H1 (cell line): ENCODE measurements around the gene FBXL5. TPM values are rescaled to one million over a fixed set of nuclear protein-coding genes. Genes with fewer than 3 reads are reported as not detected.
A peak's percentile ranks its signal among the peaks of the same experiment; 100 is the strongest.

Experiments used
- ASH2L ChIP-seq: fragments of 200-600, 300-600 bp; sonication (generic); IDR thresholded peaks from one replicate; pipeline ENCODE4 v1.7.1; 2017; ENCODE audit warnings: low read length
- BACH1 ChIP-seq: IDR thresholded peaks from 2 replicates; pipeline ENCODE4 v1.6.1; 2012; ENCODE audit warnings: low read length, improper control_type of control experiment
- BRCA1 ChIP-seq: IDR thresholded peaks from 2 replicates; pipeline ENCODE4 v1.6.1; 2012; ENCODE audit warnings: low read depth, low read length, improper control_type of control experiment
- CBX8 ChIP-seq: fragments of 300-800, 300-1000 bp; sonication (generic); IDR thresholded peaks from 2 replicates; pipeline ENCODE4 v1.7.1; 2016; ENCODE audit warnings: low read depth, low read length, borderline replicate concordance
- CEBPB ChIP-seq: IDR thresholded peaks from 2 replicates; pipeline ENCODE4 v1.6.1; 2012; ENCODE audit warnings: low read depth, low read length
- CHD1 ChIP-seq: IDR thresholded peaks from 2 replicates; pipeline ENCODE4 v1.6.1; 2012; ENCODE audit warnings: low read depth, low read length, improper control_type of control experiment
- EGR1 ChIP-seq: IDR thresholded peaks from 2 replicates; pipeline ENCODE4 v1.6.1; 2011; ENCODE audit warnings: low read depth, low read length, borderline replicate concordance
- GTF2F1 ChIP-seq: IDR thresholded peaks from 2 replicates; pipeline ENCODE4 v1.6.1; 2012; ENCODE audit warnings: low read depth, low read length, improper control_type of control experiment, borderline replicate concordance
- HDAC2 ChIP-seq, 2 experiments: fragments of 300-600 bp in 1 of 2; sonication (generic) in 1 of 2; IDR thresholded peaks; 2 replicates each; pipeline ENCODE4 v1.6.1; 2011 to 2012; ENCODE audit warnings: low read depth in 2 of 2, low read length in 2 of 2, mild to moderate bottlenecking in 2 of 2, moderate library complexity in 2 of 2, borderline replicate concordance in 1 of 2, inconsistent platforms in 1 of 2
- HDAC6 ChIP-seq: IDR thresholded peaks from one replicate; pipeline ENCODE4 v1.7.1; 2012; ENCODE audit warnings: low read depth, mild to moderate bottlenecking, inconsistent platforms, low read length, moderate library complexity
- JUND ChIP-seq: IDR thresholded peaks from 2 replicates; pipeline ENCODE4 v1.6.1; 2011; ENCODE audit warnings: mild to moderate bottlenecking, improper control_type of control experiment, low read length
- KDM4A ChIP-seq: IDR thresholded peaks from one replicate; pipeline ENCODE4 v1.7.1; 2012; ENCODE audit warnings: low read depth, mild to moderate bottlenecking, moderate library complexity, low read length, inconsistent platforms; ENCODE audit not compliant: severe bottlenecking
- KDM5A ChIP-seq: fragments of 200-600 bp; IDR thresholded peaks from 2 replicates; pipeline ENCODE4 v1.7.1; 2012; ENCODE audit warnings: mild to moderate bottlenecking, low read length, inconsistent platforms, mixed read lengths
- POLR2A ChIP-seq, 2 experiments: IDR thresholded peaks; 1 replicate in 1 of 2; 2 replicates in 1 of 2; pipeline ENCODE4 v1.6.1; 2011; ENCODE audit warnings: low read depth in 2 of 2, low read length in 2 of 2, mild to moderate bottlenecking in 2 of 2; ENCODE audit errors: control extremely low read depth in 1 of 2
- POLR2AphosphoS5 ChIP-seq: IDR thresholded peaks from 2 replicates; pipeline ENCODE4 v1.6.1; 2011; ENCODE audit warnings: low read depth, low read length
- POU5F1 ChIP-seq: IDR thresholded peaks from 2 replicates; pipeline ENCODE4 v1.6.1; 2011; ENCODE audit warnings: low read depth, mild to moderate bottlenecking, low read length, moderate library complexity
- RXRA ChIP-seq: IDR thresholded peaks from 2 replicates; pipeline ENCODE4 v1.6.1; 2011; ENCODE audit warnings: low read depth, mild to moderate bottlenecking, low read length, moderate library complexity; ENCODE audit not compliant: insufficient read depth
- SAP30 ChIP-seq: fragments of 300-600 bp; sonication (generic); IDR thresholded peaks from 2 replicates; pipeline ENCODE4 v1.7.1; 2012; ENCODE audit warnings: low read length, moderate library complexity, mild to moderate bottlenecking, inconsistent platforms; ENCODE audit not compliant: insufficient read depth, insufficient replicate concordance
- SIN3A ChIP-seq, 2 experiments: IDR thresholded peaks in 1 of 2; conservative IDR thresholded peaks in 1 of 2; 2 replicates each; pipeline ENCODE4 v1.6.1; 2011 to 2012; ENCODE audit warnings: low read length in 2 of 2, improper control_type of control experiment in 1 of 2, low read depth in 1 of 2, mild to moderate bottlenecking in 1 of 2
- SIX5 ChIP-seq: IDR thresholded peaks from 2 replicates; pipeline ENCODE4 v1.6.1; 2011; ENCODE audit warnings: mild to moderate bottlenecking, low read depth, low read length
- SP2 ChIP-seq: IDR thresholded peaks from 2 replicates; pipeline ENCODE4 v1.6.1; 2012; ENCODE audit warnings: mild to moderate bottlenecking, low read length, inconsistent platforms
- SUZ12 ChIP-seq: fragments of 200-600 bp; sonication (generic); IDR thresholded peaks from 2 replicates; pipeline ENCODE4 v1.6.1; 2012; ENCODE audit warnings: mild to moderate bottlenecking, inconsistent platforms, low read length, moderate library complexity, mixed read lengths
- TCF12 ChIP-seq: IDR thresholded peaks from 2 replicates; pipeline ENCODE4 v1.6.1; 2011; ENCODE audit warnings: low read depth, mild to moderate bottlenecking, low read length
- TEAD4 ChIP-seq: IDR thresholded peaks from 2 replicates; pipeline ENCODE4 v1.6.1; 2012; ENCODE audit warnings: low read depth, low read length, inconsistent platforms, mixed read lengths
- USF2 ChIP-seq: IDR thresholded peaks from 2 replicates; pipeline ENCODE4 v1.6.1; 2011; ENCODE audit warnings: low read length, improper control_type of control experiment
- polyA plus RNA-seq, 7 experiments: library from polyadenylated mRNA; depleted of rRNA in 3 of 7; stranded (reverse) in 5 of 7; unstranded in 2 of 7; fragments of >200 nt in 5 of 7; fragments of 200-250 nt in 2 of 7; gene quantifications; 1 replicate in 5 of 7; 2 replicates in 1 of 7; 4 replicates in 1 of 7; pipeline versions ENCODE4 v1.2.1 to v1.2.3, GENCODE V29; 2011 to 2013; ENCODE audit warnings: missing spikeins in 2 of 7, mixed read lengths in 2 of 7
- total RNA-seq: library from RNA; stranded (reverse); fragmentation: NEBNext Ultra II Directional; extraction: Animal tissue kit (Norgen Biotek cat#: 25700); gene quantifications from 2 replicates; pipeline ENCODE4 v1.2.1, GENCODE V29; 2021

The FBXL5 gene
- total and polyA plus RNA-seq, 2 of the 8 experiments (the other 6 are each of a cell fraction or from before 2014, with no cell fraction given) = 34.6 to 62.7 TPM

GRCh38 chr4:15655223-15656037, at the start of gene FBXL5 (continued):
- TF ChIP-seq KDM5A (no peak), SIX5 (no peak), BRCA1 (no peak), SIN3A (conservative IDR thresholded peaks at IDR 0.05 in 1 of 2, IDR thresholded peaks at IDR 0.05 in 1 of 2; ENCODE audit: low read depth in 1 of 2, low read length in 2 of 2) (no peak), ASH2L (peak; percentile 81), CBX8 (no peak), BACH1 (no peak), EGR1 (no peak), RXRA (no peak), JUND (no peak), SP2 (no peak), HDAC2 (IDR thresholded peaks at IDR 0.05; ENCODE audit: borderline replicate concordance in 1 of 2, low read depth in 2 of 2, low read length in 2 of 2) (no peak), SAP30 (no peak), TCF12 (no peak), CEBPB (no peak), HDAC6 (no peak), POLR2AphosphoS5 (peak; percentile 63; the same call in 1 of the 2 replicates), SUZ12 (no peak), POLR2A (IDR thresholded peaks at IDR 0.05; ENCODE audit: control extremely low read depth in 1 of 2, low read depth in 2 of 2, low read length in 2 of 2) (peak in 1 of 2 experiments; percentile 86; a peak in 2 of 3 replicates), CHD1 (no peak), POU5F1 (no peak), USF2 (peak; percentile 85), TEAD4 (no peak), KDM4A (peak; percentile 84), GTF2F1 (0 out of 2 replicates have a peak, but pooled peaks have one; percentile 29)
